SHP77 (cell line): ENCODE measurements around the gene TRABD2A.

Experiments
- DNase-seq, 2 experiments: peaks; one replicate each; lab custom pipeline; 2025; lab: John Stamatoyannopoulos, UW

The TRABD2A gene

GRCh38 chr2:84816426-84817026 lies 64.4 kb downstream of the TRABD2A start:
- no peak for DNase-seq

GRCh38 chr2:84815146-84815545 lies 65.7 kb downstream of the TRABD2A start:
- DNase-seq, result no peak

GRCh38 chr2:84811839-84812431 lies 68.9 kb downstream of the TRABD2A start:
- DNase-seq, result no peak

- DNase-seq, result no peak
Observed at GRCh38 chr2:84808279-84808678, 72.6 kb downstream of the TRABD2A start.

GRCh38 chr2:84807063-84807485 lies 73.8 kb downstream of the TRABD2A start:
- DNase-seq, result no peak

- DNase-seq, result no peak
Observed at GRCh38 chr2:84805250-84805958, 75.5 kb downstream of the TRABD2A start.

- DNase-seq, result no peak
Observed at GRCh38 chr2:84801811-84802210, 79.1 kb downstream of the TRABD2A start.

- DNase-seq, result no peak
Observed at GRCh38 chr2:84800194-84800805, 80.6 kb downstream of the TRABD2A start.

- DNase-seq, result no peak
Observed at GRCh38 chr2:84799772-84800171, 81.1 kb downstream of the TRABD2A start.

- no peak for DNase-seq
Observed at GRCh38 chr2:84797271-84797670, 83.6 kb downstream of the TRABD2A start.

- DNase-seq, result no peak
Observed at GRCh38 chr2:84796798-84797197, 84.1 kb downstream of the TRABD2A start.

GRCh38 chr2:84793641-84794040 lies 87.2 kb downstream of the TRABD2A start:
- DNase-seq, result no peak

- no peak for DNase-seq
Observed at GRCh38 chr2:84792856-84793522, 87.9 kb downstream of the TRABD2A start.

GRCh38 chr2:84788498-84788897 lies 92.4 kb downstream of the TRABD2A start:
- DNase-seq, result no peak

GRCh38 chr2:84788027-84788426 lies 92.9 kb downstream of the TRABD2A start:
- no peak for DNase-seq

GRCh38 chr2:84786601-84787000 lies 94.3 kb downstream of the TRABD2A start:
- DNase-seq, result no peak

- no peak for DNase-seq
Observed at GRCh38 chr2:84785950-84786349, 94.9 kb downstream of the TRABD2A start.

- no peak for DNase-seq
Observed at GRCh38 chr2:84782717-84783442, 98.0 kb downstream of the TRABD2A start.

- no peak for DNase-seq
Observed at GRCh38 chr2:84781942-84782716, 98.8 kb downstream of the TRABD2A start.

- no peak for DNase-seq
Observed at GRCh38 chr2:84779781-84780180, 101.1 kb downstream of the TRABD2A start.
